Panc1 (cell line): ENCODE measurements around the gene LY9. TPM values are rescaled to one million over a fixed set of nuclear protein-coding genes. Genes with fewer than 3 reads are reported as not detected.

ENCODE experiments used
- ATAC-seq: fragments of 200-7000 bp; cut with Tn5 transposase; 2 replicates; pipeline ENCODE4 v1.9.1; 2020; ENCODE audit warnings: mild to moderate bottlenecking, moderate library complexity
- BruUV-seq: library from RNA; stranded (reverse); fragments of 400-500 nt; replicated peaks from 2 replicates; lab custom pipeline; 2021; lab: Mats Ljungman, UMichigan
- CTCF ChIA-PET: fragments of 300-600 bp; sonication (Branson Sonifier 250); formaldehyde crosslinking; loops from one replicate; lab custom pipeline; 2022; ENCODE audit warnings: antibody characterized with exemption; lab: Charles Lee
- POLR2A ChIA-PET: fragments of 300-600 bp; sonication (Branson Sonifier 250); formaldehyde crosslinking; loops from one replicate; lab custom pipeline; 2022; ENCODE audit warnings: antibody characterized with exemption; lab: Charles Lee
- DNase-seq: peaks from one replicate; pipeline ENCODE4 v3.0.0-alpha.2; 2010; ENCODE audit warnings: low read depth, low spot score
- H3K27ac ChIP-seq: 2 replicates; pipeline ENCODE4 v1.5.1; 2011; ENCODE audit warnings: mild to moderate bottlenecking, low read length, inconsistent platforms
- H3K27me3 ChIP-seq: fragments of 200-500 bp; sonication (Bioruptor generic); 2 replicates; pipeline ENCODE4 v1.6.0; 2014; ENCODE audit warnings: low read length, inconsistent platforms; ENCODE audit not compliant: control insufficient read depth, insufficient read depth
- H3K36me3 ChIP-seq: fragments of 200-500 bp; sonication (Bioruptor generic); 2 replicates; pipeline ENCODE4 v1.5.1; 2014; ENCODE audit warnings: inconsistent platforms, mild to moderate bottlenecking, low read length, moderate library complexity; ENCODE audit not compliant: control insufficient read depth, insufficient read depth
- H3K4me1 ChIP-seq: 2 replicates; pipeline ENCODE4 v1.5.1; 2011; ENCODE audit warnings: inconsistent platforms, mild to moderate bottlenecking, low read length, moderate library complexity; ENCODE audit not compliant: control insufficient read depth, insufficient read depth
- H3K4me3 ChIP-seq, 2 experiments: 2 replicates each; pipeline ENCODE4 v1.5.1; 2011 to 2012; ENCODE audit warnings: low read depth in 2 of 2, low read length in 2 of 2, mild to moderate bottlenecking in 2 of 2, inconsistent platforms in 1 of 2, moderate library complexity in 1 of 2
- H3K9me3 ChIP-seq: fragments of 200-500 bp; sonication (Bioruptor generic); 2 replicates; pipeline ENCODE4 v1.5.1; 2014; ENCODE audit warnings: low read depth, mild to moderate bottlenecking, inconsistent platforms, low read length, moderate library complexity; ENCODE audit not compliant: control insufficient read depth, insufficient read depth
- POLR2AphosphoS5 ChIP-seq: IDR thresholded peaks from 2 replicates; pipeline ENCODE4 v1.6.1; 2012; ENCODE audit warnings: mild to moderate bottlenecking, low read depth, low read length, moderate library complexity
- SIN3A ChIP-seq: IDR thresholded peaks from 2 replicates; pipeline ENCODE4 v1.6.1; 2012; ENCODE audit warnings: low read depth, mild to moderate bottlenecking, low read length, moderate library complexity, borderline replicate concordance; ENCODE audit not compliant: insufficient read depth
- TCF7L2 ChIP-seq: IDR thresholded peaks from 2 replicates; pipeline ENCODE4 v1.6.1; 2011; ENCODE audit warnings: mild to moderate bottlenecking, low read depth, low read length, inconsistent platforms
- in situ Hi-C: cut with HindIII; loops from 2 replicates; pipeline ENCODE4 v1.10.0; 2016; ENCODE audit warnings: low sequenced_read_pairs, low pct_unique_long_range_greater_than_20kb
- intact Hi-C: fragments of 100-400 bp; cut with micrococcal nuclease; formaldehyde crosslinking; loops from one replicate; pipeline ENCODE4 v1.10.0; 2022; ENCODE audit not compliant: unreplicated experiment
- total RNA-seq: library from RNA; stranded (reverse); gene quantifications from one replicate; pipeline ENCODE4 v1.2.1, GENCODE V29; 2021; ENCODE audit not compliant: unreplicated experiment
- TF ChIP-seq, protein P1 (sequence below): fragments of 450-650 bp; IDR thresholded peaks from 2 replicates; pipeline ENCODE4 v1.5.1; 2017; ENCODE audit warnings: mild to moderate bottlenecking
- TF ChIP-seq, protein P2 (sequence below), 2 experiments: IDR thresholded peaks; 2 replicates each; pipeline ENCODE4 v1.6.1; 2011 to 2012; ENCODE audit warnings: low read depth in 2 of 2, control low read depth in 1 of 2, low read length in 1 of 2, mild to moderate bottlenecking in 1 of 2, moderate library complexity in 1 of 2; ENCODE audit not compliant: insufficient read depth in 1 of 2

LY9 gene
- total RNA-seq, 1 experiment from 2014 or later = 0.10 TPM

GRCh38 chr1:160834945-160835565 is 39.1 kb downstream of the LY9 start:
- DNase-seq (no peak), ATAC-seq (no peak)
- no peak overlapping the region for H3K27ac ChIP-seq
- no peaks in the 10 kb centered on the region for H3K9me3 ChIP-seq
- no peak overlapping the region for H3K4me3 ChIP-seq
- intact Hi-C loops (loop anchor here (1.0 kb wide), 1 partner anchor 116 kb away; no protein-coding TSS in a partner anchor), in situ Hi-C loops (no loop called here)
- BruUV-seq = no TSS peak
- POLR2A ChIA-PET = no interaction called here
- peaks cover 12% of the 10 kb centered on the region for H3K27me3 ChIP-seq
- CTCF ChIA-PET = interaction anchor here (0.5 to 1.9 kb wide), 3 partner anchors 100 to 124 kb away, joined by 3 to 8 read pairs (median 4); no protein-coding TSS in a partner anchor
- no peaks in the 10 kb centered on the region for H3K4me1 ChIP-seq
- no peak for TF ChIP-seq TCF7L2
- TF ChIP-seq, protein P1, sequence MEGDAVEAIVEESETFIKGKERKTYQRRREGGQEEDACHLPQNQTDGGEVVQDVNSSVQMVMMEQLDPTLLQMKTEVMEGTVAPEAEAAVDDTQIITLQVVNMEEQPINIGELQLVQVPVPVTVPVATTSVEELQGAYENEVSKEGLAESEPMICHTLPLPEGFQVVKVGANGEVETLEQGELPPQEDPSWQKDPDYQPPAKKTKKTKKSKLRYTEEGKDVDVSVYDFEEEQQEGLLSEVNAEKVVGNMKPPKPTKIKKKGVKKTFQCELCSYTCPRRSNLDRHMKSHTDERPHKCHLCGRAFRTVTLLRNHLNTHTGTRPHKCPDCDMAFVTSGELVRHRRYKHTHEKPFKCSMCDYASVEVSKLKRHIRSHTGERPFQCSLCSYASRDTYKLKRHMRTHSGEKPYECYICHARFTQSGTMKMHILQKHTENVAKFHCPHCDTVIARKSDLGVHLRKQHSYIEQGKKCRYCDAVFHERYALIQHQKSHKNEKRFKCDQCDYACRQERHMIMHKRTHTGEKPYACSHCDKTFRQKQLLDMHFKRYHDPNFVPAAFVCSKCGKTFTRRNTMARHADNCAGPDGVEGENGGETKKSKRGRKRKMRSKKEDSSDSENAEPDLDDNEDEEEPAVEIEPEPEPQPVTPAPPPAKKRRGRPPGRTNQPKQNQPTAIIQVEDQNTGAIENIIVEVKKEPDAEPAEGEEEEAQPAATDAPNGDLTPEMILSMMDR = peak; percentile 69
- no peak for TF ChIP-seq SIN3A
- H3K36me3 ChIP-seq = no peaks in the 10 kb centered on the region

DNA sequence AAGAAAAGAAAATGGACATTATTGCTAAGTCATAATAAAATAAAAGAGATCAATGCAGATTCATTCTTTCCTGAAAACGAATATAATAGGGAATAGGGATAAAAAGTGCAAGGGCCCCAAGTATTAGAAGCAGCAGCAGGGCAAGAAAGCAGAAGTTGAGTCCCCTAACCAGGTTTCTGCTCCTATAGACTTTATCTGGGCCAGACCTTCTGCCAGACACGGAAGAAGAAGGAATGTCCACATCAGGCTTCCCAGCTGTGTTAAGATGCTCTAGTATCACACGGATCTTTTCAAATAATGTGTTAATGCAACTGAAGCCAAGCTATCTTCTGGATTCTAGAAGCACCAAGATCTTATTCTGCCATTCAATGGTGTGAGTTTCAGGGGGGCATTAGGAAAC is 39.8 kb downstream of the LY9 start:
- Histone ChIP-seq H3K4me1 (no peaks in the 10 kb centered on the region), H3K27ac (no peak overlapping the region), H3K36me3 (no peaks in the 10 kb centered on the region), H3K4me3 (no peak overlapping the region), H3K27me3 (peaks cover 12% of the 10 kb centered on the region), H3K9me3 (no peaks in the 10 kb centered on the region)
- TF ChIP-seq POLR2AphosphoS5 = no peak
- no peak for TF ChIP-seq TCF7L2
- TF ChIP-seq, protein P1 = no peak
- TF ChIP-seq SIN3A = no peak
- TF ChIP-seq, protein P2, sequence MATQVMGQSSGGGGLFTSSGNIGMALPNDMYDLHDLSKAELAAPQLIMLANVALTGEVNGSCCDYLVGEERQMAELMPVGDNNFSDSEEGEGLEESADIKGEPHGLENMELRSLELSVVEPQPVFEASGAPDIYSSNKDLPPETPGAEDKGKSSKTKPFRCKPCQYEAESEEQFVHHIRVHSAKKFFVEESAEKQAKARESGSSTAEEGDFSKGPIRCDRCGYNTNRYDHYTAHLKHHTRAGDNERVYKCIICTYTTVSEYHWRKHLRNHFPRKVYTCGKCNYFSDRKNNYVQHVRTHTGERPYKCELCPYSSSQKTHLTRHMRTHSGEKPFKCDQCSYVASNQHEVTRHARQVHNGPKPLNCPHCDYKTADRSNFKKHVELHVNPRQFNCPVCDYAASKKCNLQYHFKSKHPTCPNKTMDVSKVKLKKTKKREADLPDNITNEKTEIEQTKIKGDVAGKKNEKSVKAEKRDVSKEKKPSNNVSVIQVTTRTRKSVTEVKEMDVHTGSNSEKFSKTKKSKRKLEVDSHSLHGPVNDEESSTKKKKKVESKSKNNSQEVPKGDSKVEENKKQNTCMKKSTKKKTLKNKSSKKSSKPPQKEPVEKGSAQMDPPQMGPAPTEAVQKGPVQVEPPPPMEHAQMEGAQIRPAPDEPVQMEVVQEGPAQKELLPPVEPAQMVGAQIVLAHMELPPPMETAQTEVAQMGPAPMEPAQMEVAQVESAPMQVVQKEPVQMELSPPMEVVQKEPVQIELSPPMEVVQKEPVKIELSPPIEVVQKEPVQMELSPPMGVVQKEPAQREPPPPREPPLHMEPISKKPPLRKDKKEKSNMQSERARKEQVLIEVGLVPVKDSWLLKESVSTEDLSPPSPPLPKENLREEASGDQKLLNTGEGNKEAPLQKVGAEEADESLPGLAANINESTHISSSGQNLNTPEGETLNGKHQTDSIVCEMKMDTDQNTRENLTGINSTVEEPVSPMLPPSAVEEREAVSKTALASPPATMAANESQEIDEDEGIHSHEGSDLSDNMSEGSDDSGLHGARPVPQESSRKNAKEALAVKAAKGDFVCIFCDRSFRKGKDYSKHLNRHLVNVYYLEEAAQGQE (IDR thresholded peaks at IDR 0.05; ENCODE audit: insufficient read depth in 1 of 2, low read depth in 2 of 2, low read length in 1 of 2) = no peak
- ATAC-seq (no peak), DNase-seq (no peak)
- BruUV-seq = no TSS peak
- intact Hi-C loops (loop anchor here (1.0 kb wide), 1 partner anchor 116 kb away; no protein-coding TSS in a partner anchor), in situ Hi-C loops (no loop called here)
- ChIA-PET POLR2A (no interaction called here), CTCF (interaction anchor here (1.9 kb wide), 1 partner anchor 115 kb away, joined by 8 read pairs; no protein-coding TSS in a partner anchor)
